Endothelial cell of umbilical vein (primary cell): ENCODE results near the gene MAFB. TPM values are rescaled to one million over a fixed set of nuclear protein-coding genes. Genes with fewer than 3 reads are reported as not detected.

ENCODE experiments used
- BruUV-seq: library from RNA; stranded (reverse); fragments of 400-500 nt; replicated peaks from 2 replicates; lab custom pipeline; 2021; lab: Mats Ljungman, UMichigan
- CTCF ChIA-PET: fragments of 300-600, 350-600 bp; sonication (Branson Sonifier 250); formaldehyde crosslinking; loops from one replicate; lab custom pipeline; 2021; ENCODE audit warnings: antibody characterized with exemption, inconsistent platforms; lab: Charles Lee
- POLR2A ChIA-PET: fragments of 300-600, 350-600 bp; sonication (Branson Sonifier 250); formaldehyde crosslinking; loops from one replicate; lab custom pipeline; 2021; ENCODE audit warnings: antibody characterized with exemption, inconsistent platforms; lab: Charles Lee
- DNase-seq: peaks from one replicate; pipeline ENCODE4 v3.0.0-alpha.2; 2011; ENCODE audit warnings: low read depth, low spot score
- FAIRE-seq: peaks from 2 replicates; lab custom pipeline; 2011; peaks lifted over from hg19 to GRCh38; lab: Jason Lieb, UNC
- H2AFZ ChIP-seq: 2 replicates; pipeline ENCODE4 v1.6.0; 2012; ENCODE audit warnings: low read depth, low read length, control low read depth, inconsistent platforms
- H3K27ac ChIP-seq: 2 replicates; pipeline ENCODE4 v1.5.1; 2011; ENCODE audit warnings: low read depth, mild to moderate bottlenecking, control low read depth, low read length, moderate library complexity; ENCODE audit not compliant: insufficient read depth
- H3K27me3 ChIP-seq, 2 experiments: 2 replicates each; pipeline versions ENCODE4 v1.6.0 to v1.6.1; 2011; ENCODE audit warnings: low read length in 2 of 2, mixed read lengths in 1 of 2; ENCODE audit not compliant: control insufficient read depth in 2 of 2, insufficient read depth in 2 of 2
- H3K36me3 ChIP-seq, 2 experiments: 2 replicates in 1 of 2; 3 replicates in 1 of 2; pipeline ENCODE4 v1.5.1; 2011; ENCODE audit warnings: low read length in 2 of 2, mild to moderate bottlenecking in 1 of 2, moderate library complexity in 1 of 2; ENCODE audit not compliant: control insufficient read depth in 2 of 2, insufficient read depth in 2 of 2; ENCODE audit errors: extremely low read depth in 1 of 2
- H3K4me1 ChIP-seq: 3 replicates; pipeline ENCODE4 v1.5.1; 2011; ENCODE audit warnings: mild to moderate bottlenecking, low read length; ENCODE audit not compliant: control insufficient read depth, insufficient read depth; ENCODE audit errors: extremely low read depth
- H3K4me2 ChIP-seq: 2 replicates; pipeline ENCODE4 v1.6.1; 2011; ENCODE audit warnings: low read length, control low read depth, mixed read lengths; ENCODE audit not compliant: insufficient read depth
- H3K4me3 ChIP-seq, 3 experiments: fragments of 200-600 bp in 1 of 3; sonication (generic), shearing (Covaris generic) in 1 of 3; replicated peaks in 1 of 3; 2 replicates each; pipeline ENCODE4 v1.5.1; 2011 to 2016; ENCODE audit warnings: control low read depth in 3 of 3, low read length in 3 of 3, mild to moderate bottlenecking in 2 of 3, inconsistent platforms in 1 of 3, low read depth in 1 of 3, moderate library complexity in 1 of 3; ENCODE audit not compliant: insufficient read depth in 1 of 3
- H3K79me2 ChIP-seq: 2 replicates; pipeline ENCODE4 v1.6.0; 2012; ENCODE audit warnings: low read length, inconsistent platforms; ENCODE audit not compliant: control insufficient read depth, insufficient read depth
- H3K9ac ChIP-seq: replicated peaks from 2 replicates; pipeline ENCODE3; 2011; ENCODE audit warnings: low read length, control low read depth; ENCODE audit not compliant: insufficient read depth; ENCODE audit errors: extremely low read depth
- H3K9me1 ChIP-seq: replicated peaks from 3 replicates; pipeline ENCODE4 v1.6.0; 2011; ENCODE audit warnings: mild to moderate bottlenecking, low read length; ENCODE audit not compliant: control insufficient read depth, insufficient read depth; ENCODE audit errors: extremely low read depth
- H3K9me3 ChIP-seq: replicated peaks from 2 replicates; pipeline ENCODE4 v1.5.1; 2012; ENCODE audit warnings: low read length, inconsistent platforms; ENCODE audit not compliant: control insufficient read depth, insufficient read depth
- H4K20me1 ChIP-seq: replicated peaks from 2 replicates; pipeline ENCODE3; 2011; ENCODE audit warnings: mild to moderate bottlenecking, low read length; ENCODE audit not compliant: control insufficient read depth, insufficient read depth; ENCODE audit errors: extremely low read depth
- CTCF ChIP-seq, 2 donors: IDR thresholded peaks; 1 replicate in 1 of 2; 2 replicates in 1 of 2; pipeline ENCODE4 v1.5.1; 2011; ENCODE audit warnings: low read length in 2 of 2, mild to moderate bottlenecking in 2 of 2, moderate library complexity in 2 of 2, control low read depth in 1 of 2, inconsistent platforms in 1 of 2, low read depth in 1 of 2; ENCODE audit not compliant: insufficient read depth in 1 of 2; ENCODE audit errors: extremely low read depth in 1 of 2
- EZH2 ChIP-seq: IDR thresholded peaks from 2 replicates; pipeline ENCODE4 v1.6.1; 2012; ENCODE audit warnings: borderline replicate concordance, low read depth, mild to moderate bottlenecking, moderate library complexity, low read length, inconsistent platforms; ENCODE audit not compliant: severe bottlenecking
- FOS ChIP-seq: IDR thresholded peaks from 2 replicates; pipeline ENCODE4 v1.6.1; 2011; ENCODE audit warnings: mild to moderate bottlenecking, low read length, moderate library complexity, borderline replicate concordance; ENCODE audit not compliant: insufficient read depth
- GATA2 ChIP-seq: IDR thresholded peaks from 2 replicates; pipeline ENCODE4 v1.7.0; 2011; ENCODE audit warnings: low read depth, mild to moderate bottlenecking, moderate library complexity, mixed read lengths, low read length; ENCODE audit not compliant: insufficient read length, insufficient read depth
- JUN ChIP-seq: IDR thresholded peaks from 2 replicates; pipeline ENCODE4 v1.6.1; 2011; ENCODE audit warnings: borderline replicate concordance, low read depth; ENCODE audit not compliant: insufficient read length, insufficient read depth
- MAX ChIP-seq: IDR thresholded peaks from 2 replicates; pipeline ENCODE4 v1.6.1; 2011; ENCODE audit not compliant: insufficient read depth, insufficient read length
- MYC ChIP-seq: IDR thresholded peaks from one replicate; pipeline ENCODE4 v1.6.1; 2011; ENCODE audit warnings: mild to moderate bottlenecking, low read depth, low read length
- POLR2A ChIP-seq: IDR thresholded peaks from 2 replicates; pipeline ENCODE4 v1.6.1; 2012; ENCODE audit warnings: low read depth, mild to moderate bottlenecking, control low read depth, low read length
- POLR2AphosphoS5 ChIP-seq: IDR thresholded peaks from 2 replicates; pipeline ENCODE4 v1.6.1; 2012; ENCODE audit warnings: low read depth, mild to moderate bottlenecking, control low read depth, low read length, moderate library complexity; ENCODE audit not compliant: insufficient read depth
- dilution Hi-C: fragments of 300-500 bp; cut with MboI; formaldehyde crosslinking; loops from one replicate; pipeline ENCODE4 v1.15.0; 2019; ENCODE audit warnings: low sequenced_read_pairs; ENCODE audit not compliant: extremely low pct_ligation_motif_present
- intact Hi-C: fragments of 100-400 bp; cut with micrococcal nuclease; formaldehyde crosslinking; loops from one replicate; pipeline ENCODE4 v1.10.0; 2022
- polyA plus RNA-seq, 4 experiments: library from polyadenylated mRNA; depleted of rRNA in 3 of 4; stranded (reverse) in 3 of 4; unstranded in 1 of 4; fragments of >200 nt; gene quantifications; 2 replicates each; pipeline versions ENCODE4 v1.2.1 to v1.2.3, GENCODE V29; 2011 to 2012; ENCODE audit warnings: missing spikeins in 1 of 4
- total RNA-seq: library from RNA; stranded (reverse); gene quantifications from 2 replicates; pipeline ENCODE4 v1.2.3, GENCODE V29; 2021

MAFB gene
- total and polyA plus RNA-seq, 2 donors (not counting 3 experiments of a cell fraction or from before 2014, with no cell fraction given) = 1.8 to 3.4 TPM

GRCh38 chr20:40659567-40659966 lies 29.5 kb downstream of the MAFB start:
- CTCF ChIA-PET = interaction anchor here (0.9 to 1.5 kb wide), 2 partner anchors 19 to 785 kb away, joined by 3 read pairs; no protein-coding TSS in a partner anchor

More at GRCh38 chr20:40659567-40659966, 29.5 kb downstream of the MAFB start:
- POLR2A ChIA-PET = no interaction called here
- H3K4me3 ChIP-seq = no peak overlapping the region
- H3K79me2 ChIP-seq = no peaks in the 10 kb centered on the region
- H3K4me1 ChIP-seq = no peaks in the 10 kb centered on the region
- no peaks in the 10 kb centered on the region for H3K9me1 ChIP-seq
- no peak overlapping the region for H3K27ac ChIP-seq
- no peaks in the 10 kb centered on the region for H3K36me3 ChIP-seq
- no peak for FAIRE-seq
- DNase-seq = no peak
- H3K27me3 ChIP-seq = peaks cover 0 to 3% of the 10 kb centered on the region in 2 experiments
- H3K9ac ChIP-seq = no peak overlapping the region
- H3K9me3 ChIP-seq = no peaks in the 10 kb centered on the region
- no peaks in the 10 kb centered on the region for H4K20me1 ChIP-seq
- dilution Hi-C loops = no loop called here
- no peak for TF ChIP-seq POLR2AphosphoS5
- TF ChIP-seq GATA2 = no peak
- TF ChIP-seq FOS = no peak
- TF ChIP-seq JUN = no peak
- TF ChIP-seq CTCF (IDR thresholded peaks at IDR 0.05; ENCODE audit: extremely low read depth in 1 of 2, insufficient read depth in 1 of 2, low read depth in 1 of 2, low read length in 2 of 2) = no peak
- no peak for TF ChIP-seq MYC
- TF ChIP-seq EZH2 = no peak
- TF ChIP-seq POLR2A = no peak
- no peak for TF ChIP-seq MAX
- BruUV-seq = no TSS peak
- no peak overlapping the region for H3K4me2 ChIP-seq
- H2AFZ ChIP-seq = no peak overlapping the region
- intact Hi-C loops = no loop called here
